GM19025 (cell line): ENCODE results near the gene DACH2.

Source experiments
- ATAC-seq: cut with Tn5 transposase; IDR thresholded peaks from one replicate; pipeline ENCODE4 v1.9.1; 2021; ENCODE audit warnings: mild to moderate bottlenecking, low read depth, moderate library complexity; ENCODE audit not compliant: unreplicated experiment

Gene DACH2

DNA sequence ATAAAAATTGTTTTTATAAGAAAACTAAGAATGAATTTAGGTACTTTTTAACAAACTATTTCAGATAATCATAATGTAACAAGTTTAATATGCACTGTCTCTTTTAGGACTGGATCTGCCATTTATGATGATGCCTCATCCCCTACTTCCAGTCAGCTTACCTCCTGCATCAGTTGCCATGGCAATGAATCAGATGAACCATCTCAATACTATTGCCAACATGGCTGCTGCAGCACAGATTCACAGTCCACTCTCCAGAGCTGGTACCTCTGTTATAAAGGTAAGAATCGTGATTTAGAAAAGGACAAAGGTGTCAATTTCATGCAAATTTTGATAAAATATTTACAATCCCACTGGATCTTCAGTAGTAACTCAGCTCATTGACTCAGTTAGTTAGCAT lies 566.2 kb downstream of the DACH2 start:
- ATAC-seq = no peak

DNA sequence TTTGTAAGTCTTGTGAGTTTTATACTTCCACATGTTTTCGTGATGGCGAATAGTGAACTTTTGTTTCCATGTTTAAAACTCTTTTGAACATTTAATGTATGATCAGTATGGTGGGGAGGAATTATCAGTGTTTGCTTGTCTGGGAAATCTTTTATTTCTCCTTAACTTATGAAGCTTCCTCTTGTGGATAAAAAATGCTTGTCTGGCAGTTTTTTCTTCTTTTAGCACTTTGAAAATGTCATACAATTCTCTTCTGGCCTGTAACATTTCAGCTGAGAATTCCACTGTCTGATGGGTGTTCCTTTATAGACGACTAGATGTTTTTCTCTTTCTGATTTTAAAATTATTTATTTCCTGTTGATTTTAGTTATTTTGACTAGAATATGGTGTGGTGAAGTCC lies 576.0 kb downstream of the DACH2 start:
- no peak for ATAC-seq

DNA sequence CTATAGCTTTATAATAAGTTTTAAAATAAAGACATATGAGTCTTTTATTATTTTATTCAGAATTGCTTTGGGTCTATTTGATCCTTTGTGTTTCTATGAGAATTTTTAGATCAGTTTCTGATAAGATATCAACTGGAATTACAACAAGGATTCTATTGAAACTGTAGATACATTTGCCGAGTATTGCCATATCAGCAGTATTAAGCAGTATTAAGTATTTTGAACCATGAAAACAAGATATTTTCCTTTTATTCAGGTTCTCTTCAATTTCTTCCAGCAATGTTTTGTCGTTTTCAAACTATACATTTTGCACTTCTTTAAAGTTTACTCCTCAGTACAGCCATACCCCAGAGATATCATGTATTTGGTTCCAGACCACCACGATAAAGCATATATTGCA lies 598.8 kb downstream of the DACH2 start:
- no peak for ATAC-seq

DNA sequence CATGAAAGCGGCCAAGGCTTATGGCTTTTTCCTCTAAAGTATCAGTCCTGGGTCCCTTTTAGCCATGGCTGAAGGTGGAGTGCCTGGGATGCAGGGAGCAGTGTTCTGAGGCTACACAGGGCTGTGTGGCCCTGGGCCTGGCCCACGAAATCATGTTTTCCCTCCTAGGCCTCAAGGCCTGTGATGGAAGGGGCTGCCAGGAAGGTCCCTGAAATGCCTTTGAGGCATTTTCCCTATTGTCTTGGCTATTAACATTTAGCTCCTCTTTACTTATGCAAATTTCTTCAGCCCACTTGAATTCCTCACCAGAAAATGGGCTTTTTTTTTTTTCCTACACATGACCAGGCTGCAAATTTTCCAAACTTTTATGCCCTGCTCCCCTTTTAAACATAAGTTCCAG lies 657.0 kb downstream of the DACH2 start:
- ATAC-seq = no peak

DNA sequence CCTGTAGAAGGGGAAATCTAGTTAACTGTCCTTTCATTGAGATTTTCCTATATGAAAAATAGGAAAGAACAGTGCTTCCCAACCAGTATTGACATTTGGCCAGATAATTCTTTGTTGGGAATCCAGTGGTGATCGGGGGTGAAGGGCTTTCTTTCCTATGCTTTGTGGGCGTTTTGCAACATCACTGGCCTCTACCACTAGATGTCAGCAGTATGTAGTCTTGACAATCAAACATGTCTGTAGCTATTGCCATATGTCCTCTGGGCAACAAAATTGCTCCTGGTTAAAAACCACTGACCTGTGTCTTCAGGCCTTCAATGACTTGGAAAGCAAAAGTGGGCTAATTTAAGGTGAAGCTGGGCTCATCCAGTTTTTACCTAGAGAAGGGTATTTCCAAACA lies 658.5 kb downstream of the DACH2 start:
- no peak for ATAC-seq

DNA sequence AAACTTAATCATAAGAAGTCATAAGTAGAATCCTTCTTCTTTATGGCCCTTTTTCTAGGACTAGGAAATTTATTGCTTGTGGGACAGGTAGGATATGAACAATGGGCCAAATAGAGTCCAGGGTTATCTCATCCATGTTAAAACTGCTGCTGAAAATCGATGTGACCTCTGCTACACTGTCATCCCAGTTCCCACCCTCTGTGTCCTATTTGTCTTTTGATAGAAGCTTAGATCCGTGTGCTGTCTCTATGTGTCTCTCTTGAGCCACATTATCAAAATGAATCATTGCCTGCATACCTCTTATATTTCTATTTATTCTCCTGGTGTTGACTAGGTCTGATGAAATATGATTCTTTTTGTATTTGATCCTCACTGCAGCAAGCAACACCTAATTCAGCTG lies 661.4 kb downstream of the DACH2 start:
- no peak for ATAC-seq

DNA sequence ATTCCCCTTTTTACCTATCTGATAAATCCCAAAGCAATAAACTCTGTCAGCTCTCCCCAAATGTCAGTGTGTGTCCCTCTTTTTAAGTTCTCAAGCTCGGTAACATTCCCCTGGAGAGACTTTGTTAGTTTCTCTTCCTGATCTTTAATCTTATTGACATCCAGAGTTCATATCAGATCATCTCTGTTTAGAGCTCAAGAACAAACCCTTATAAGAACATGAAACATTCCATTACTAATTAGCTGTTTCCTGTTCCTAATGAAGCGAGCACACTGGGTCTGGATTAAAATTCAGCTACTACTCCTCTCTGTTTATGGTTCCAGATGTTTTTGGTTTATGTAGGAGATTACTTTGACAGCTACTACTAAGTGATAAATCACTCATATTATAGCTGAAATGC lies 681.5 kb downstream of the DACH2 start:
- ATAC-seq = no peak

DNA sequence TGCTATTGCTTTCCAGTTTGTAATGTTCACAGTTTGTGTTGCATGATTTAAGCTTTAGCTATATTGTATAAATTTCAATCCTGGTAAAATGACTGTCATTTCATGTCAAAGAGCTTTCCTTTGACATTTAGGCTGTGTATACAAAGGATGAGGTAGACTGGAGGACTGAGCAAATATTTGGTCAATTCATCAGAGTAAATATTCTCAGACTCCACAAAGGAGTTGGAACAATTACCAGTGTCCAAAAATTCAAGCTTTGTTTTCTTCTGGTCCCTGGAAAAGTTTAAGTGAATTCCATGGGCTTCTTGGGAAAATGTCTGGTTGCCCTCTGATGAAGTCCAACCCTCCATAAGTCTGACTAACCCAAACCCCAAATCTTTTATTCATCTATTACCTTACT lies 682.4 kb downstream of the DACH2 start:
- no peak for ATAC-seq

DNA sequence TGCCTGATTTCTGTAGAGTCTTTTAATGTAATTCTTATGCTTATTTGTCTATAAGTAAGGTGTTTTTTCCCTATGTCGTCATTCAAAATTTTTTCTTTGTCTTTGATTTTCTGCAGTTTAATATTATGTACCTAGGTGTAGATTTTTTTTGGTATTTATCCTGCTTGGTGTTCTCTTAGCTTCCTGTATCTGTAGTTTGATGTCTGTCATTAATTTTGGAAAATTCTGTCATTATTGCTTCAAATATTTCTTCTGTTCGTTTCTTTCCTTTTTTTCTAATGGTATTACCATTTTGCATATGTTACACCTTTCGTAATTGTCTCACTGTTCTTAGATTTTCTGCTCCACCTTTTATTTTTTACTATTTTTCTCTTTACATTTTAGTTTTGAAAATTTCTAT lies 696.9 kb downstream of the DACH2 start:
- no peak for ATAC-seq
